LNCAP (cell line): ENCODE data around the gene TBCD.

Experiments
- TF ChIP-seq, protein P1 (sequence below): fragments of 450-650 bp; IDR thresholded peaks from 2 replicates; pipeline ENCODE4 v1.5.1; 2017; ENCODE audit warnings: mild to moderate bottlenecking

Gene TBCD

DNA sequence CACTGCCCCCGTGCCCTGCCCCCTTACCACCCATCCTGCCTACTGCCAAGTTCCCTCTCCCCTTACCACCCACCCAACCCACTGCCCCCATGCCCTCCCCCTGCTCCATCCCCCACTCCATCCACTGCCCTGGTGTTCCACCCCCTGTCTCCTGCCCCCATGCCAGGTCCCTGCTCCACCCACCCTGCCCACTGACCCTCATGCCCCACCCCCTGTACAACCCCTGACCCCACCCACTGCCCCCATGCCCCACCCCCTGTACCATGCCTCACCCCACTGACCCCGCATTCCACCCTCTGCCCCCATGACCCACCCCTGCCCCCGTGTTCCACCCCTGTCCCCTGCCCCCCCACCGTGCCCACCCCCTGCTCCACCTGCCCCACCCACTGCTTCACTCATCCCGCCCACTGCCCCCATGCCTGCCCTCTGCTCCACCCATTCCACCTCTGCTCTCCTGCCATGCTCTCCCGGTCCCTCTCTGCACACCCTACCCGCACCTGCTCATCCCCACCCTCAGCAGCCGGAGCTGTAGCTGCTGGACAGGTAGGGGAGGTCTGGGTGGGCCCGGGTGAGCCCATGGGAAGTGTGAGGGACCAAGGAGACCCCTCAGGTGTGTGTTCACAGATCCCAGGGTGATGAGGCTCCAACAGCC lies 42.7 kb upstream of the TBCD start:
- TF ChIP-seq, protein P1, sequence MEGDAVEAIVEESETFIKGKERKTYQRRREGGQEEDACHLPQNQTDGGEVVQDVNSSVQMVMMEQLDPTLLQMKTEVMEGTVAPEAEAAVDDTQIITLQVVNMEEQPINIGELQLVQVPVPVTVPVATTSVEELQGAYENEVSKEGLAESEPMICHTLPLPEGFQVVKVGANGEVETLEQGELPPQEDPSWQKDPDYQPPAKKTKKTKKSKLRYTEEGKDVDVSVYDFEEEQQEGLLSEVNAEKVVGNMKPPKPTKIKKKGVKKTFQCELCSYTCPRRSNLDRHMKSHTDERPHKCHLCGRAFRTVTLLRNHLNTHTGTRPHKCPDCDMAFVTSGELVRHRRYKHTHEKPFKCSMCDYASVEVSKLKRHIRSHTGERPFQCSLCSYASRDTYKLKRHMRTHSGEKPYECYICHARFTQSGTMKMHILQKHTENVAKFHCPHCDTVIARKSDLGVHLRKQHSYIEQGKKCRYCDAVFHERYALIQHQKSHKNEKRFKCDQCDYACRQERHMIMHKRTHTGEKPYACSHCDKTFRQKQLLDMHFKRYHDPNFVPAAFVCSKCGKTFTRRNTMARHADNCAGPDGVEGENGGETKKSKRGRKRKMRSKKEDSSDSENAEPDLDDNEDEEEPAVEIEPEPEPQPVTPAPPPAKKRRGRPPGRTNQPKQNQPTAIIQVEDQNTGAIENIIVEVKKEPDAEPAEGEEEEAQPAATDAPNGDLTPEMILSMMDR: no peak

DNA sequence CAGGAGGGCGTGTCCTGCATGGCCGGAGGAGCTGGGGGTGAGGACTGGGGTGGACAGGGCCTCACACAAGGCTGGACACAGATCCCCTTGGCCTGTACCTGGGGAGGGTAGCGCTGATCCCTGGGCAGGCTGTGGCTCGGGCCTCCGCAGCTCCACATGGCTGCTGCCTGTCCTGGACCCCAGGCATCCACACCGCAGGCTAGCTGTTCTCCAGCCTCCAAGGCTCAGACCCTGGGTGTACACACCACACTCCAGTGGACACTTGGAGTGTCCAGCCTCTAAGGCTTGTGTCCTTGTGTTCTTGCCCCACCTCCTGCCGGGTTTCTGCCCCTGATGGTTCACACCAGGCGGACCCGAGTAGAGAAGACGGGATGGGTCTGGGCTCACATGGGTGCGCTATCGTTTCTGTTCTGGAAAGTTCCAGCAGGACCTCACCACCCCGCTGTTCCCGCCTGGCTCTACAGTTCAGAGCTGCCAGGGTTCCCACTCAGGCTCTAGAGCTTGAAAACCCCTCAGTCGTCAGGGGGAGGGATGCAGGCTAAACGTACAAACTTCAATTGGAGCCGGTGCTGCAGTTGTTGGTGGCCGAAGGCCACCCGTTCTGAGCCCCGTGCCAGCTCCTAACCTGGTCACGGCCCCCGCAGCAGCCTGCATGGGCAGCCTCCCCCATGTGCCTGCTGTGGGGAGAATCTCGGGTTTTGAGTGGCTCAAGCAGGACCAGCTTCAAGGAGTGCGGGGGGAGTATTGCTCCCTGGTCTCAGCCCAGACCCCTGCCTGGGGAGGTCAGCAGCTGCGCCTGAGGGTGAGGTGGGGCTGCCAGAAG lies 42.0 kb upstream of the TBCD start:
- TF ChIP-seq, protein P1: no peak

DNA sequence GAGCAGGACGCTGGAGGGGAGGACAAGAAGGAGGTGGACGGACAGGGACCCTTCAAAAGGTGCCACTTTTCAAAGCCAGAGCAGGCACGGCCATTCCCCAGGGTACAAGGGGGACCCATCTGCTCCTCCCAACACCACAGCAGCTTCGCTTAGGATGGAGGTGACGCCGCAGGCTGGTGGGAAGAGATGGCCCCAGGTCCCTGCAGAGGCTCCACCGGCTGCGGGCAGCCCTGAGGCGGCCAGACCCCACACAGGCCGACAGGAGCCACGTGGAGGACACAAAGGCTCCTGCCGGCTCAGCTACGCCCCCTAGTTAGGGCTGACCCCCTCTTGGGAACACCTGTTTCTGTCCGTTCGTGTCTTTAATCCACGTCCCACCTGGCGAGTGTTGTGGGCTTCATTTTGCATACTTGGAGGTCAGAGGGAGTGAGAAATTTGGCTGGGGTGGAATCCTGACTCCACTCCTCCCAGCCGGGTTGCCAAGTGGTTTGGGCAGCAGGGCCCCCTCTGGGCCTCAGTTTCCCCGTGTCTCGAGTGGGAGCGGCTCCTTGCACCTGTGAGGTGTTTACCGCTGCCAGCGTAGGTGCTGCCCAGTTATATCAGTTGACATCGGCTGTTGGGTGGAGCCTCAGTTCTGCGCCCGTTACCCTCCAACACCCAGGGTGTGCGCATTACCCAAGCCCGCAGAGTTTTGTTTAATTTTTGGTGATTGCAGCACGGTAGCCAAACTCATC lies 41.2 kb upstream of the TBCD start:
- TF ChIP-seq, protein P1: no peak

DNA sequence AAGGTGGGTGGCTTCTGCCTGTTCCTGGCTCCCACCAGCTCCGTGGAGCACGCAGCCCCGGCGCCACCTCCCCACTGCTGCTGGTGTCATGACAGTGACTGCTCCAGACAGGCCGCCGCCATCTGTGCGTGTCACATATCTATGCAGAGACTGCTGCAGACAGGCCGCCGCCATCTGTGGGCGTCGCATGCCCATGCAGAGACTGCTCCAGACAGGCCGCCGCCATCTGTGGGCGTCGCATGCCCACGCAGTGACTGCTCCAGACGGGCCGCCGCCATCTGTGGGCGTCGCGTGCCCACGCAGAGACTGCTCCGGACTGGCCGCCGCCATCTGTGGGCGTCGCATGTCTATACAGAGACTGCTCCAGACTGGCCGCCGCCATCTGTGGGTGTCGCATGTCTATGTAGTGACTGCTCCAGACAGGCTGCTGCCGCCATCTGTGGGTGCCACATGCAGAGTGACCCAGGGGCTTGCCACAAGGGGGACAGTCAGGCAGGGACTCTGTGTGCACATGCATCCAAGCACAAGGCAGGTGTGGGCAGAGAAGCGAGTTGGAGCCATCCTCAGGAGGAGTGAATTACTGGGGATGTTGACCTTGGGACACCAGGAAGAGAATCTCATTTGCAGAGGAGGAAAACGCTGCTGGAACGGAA lies 38.7 kb upstream of the TBCD start:
- TF ChIP-seq, protein P1: no peak

DNA sequence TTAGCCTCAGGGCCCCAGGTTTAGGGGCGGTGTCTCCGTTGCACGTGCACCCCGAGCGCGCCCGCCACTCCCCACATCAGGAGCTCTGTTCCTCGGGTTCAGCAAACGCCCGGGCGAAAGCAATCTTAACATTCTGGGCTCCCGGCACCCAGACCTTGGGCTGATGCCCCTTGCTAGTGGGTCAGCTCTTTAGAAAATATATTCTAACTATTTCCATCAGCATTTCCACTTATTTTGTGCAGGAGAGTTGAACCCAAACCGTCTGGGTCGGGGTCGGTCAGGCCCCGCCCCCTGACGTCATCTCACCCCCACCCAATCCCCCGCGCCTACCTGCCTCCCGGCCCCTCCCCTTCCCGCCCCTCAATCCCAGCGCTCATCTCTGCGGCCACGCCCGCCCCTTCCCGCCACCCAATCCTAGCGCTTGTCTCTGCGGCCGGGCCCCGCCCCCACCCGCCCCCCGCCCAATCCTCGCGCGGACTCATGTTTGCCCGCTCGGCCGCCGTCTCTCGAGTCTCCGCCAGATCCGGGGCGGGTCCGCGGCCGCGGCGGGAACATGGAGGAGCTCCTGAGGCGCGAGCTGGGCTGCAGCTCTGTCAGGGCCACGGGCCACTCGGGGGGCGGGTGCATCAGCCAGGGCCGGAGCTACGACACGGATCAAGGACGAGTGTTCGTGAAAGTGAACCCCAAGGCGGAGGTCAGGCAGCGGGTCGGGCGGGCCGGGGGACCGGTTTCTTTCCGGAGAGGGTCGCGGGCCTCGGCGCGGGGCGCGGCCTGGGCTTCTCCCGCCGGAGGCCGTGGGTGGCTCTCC lies 35.5 kb upstream of the TBCD start, which contains the start of gene FN3KRP:
Gene FN3KRP, plus strand, starts transcription at position 504 of the 808 bp plus-strand sequence. Its CDS starts 50 bp downstream, at position 554.
- TF ChIP-seq, protein P1: no peak

DNA sequence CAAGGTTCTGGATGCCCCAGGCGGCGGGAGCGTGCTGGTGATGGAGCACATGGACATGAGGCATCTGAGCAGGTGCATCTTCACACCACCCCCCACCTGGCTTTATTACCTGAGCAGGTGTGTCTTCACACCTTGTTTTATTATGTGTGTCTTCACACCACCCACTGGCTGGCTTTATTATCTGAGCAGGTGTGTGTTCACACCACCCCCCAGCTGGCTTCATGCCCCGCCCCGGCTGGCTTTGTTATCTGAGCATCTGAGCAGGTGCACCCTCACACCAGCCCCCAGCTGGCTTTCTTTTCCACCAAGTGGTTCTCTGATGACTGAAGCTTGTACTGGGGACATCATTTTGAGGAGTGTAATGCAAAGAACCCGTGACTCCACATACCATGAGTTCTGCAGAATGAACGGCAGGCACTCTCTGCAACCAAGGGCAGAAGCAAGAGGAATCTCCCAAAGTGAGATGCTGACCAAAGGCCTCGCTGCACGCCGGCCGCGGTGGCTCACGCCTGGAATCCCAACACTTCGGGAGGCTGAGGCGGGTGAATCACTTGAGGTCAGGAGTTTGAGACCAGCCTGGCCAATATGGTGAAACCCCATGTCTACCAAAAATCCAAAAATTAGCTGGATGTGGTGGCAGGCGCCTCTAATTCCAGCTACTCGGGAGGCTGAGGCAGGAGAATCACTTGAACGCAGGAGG lies 32.7 kb upstream of the TBCD start:
- TF ChIP-seq, protein P1: no peak
